Measurements from ENCODE around the gene DLX5.

- TF ChIP-seq, protein P1, sequence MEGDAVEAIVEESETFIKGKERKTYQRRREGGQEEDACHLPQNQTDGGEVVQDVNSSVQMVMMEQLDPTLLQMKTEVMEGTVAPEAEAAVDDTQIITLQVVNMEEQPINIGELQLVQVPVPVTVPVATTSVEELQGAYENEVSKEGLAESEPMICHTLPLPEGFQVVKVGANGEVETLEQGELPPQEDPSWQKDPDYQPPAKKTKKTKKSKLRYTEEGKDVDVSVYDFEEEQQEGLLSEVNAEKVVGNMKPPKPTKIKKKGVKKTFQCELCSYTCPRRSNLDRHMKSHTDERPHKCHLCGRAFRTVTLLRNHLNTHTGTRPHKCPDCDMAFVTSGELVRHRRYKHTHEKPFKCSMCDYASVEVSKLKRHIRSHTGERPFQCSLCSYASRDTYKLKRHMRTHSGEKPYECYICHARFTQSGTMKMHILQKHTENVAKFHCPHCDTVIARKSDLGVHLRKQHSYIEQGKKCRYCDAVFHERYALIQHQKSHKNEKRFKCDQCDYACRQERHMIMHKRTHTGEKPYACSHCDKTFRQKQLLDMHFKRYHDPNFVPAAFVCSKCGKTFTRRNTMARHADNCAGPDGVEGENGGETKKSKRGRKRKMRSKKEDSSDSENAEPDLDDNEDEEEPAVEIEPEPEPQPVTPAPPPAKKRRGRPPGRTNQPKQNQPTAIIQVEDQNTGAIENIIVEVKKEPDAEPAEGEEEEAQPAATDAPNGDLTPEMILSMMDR (IDR thresholded peaks at IDR 0.05; ENCODE audit: insufficient read depth, low read depth, low read length) = no peak
- TF ChIP-seq EZH2 (IDR thresholded peaks at IDR 0.05; ENCODE audit: insufficient read depth, low read length) = no peak
Measured at GRCh38 chr7:96995406-96996110, 29.1 kb downstream of the DLX5 start.

Data from astrocyte (in vitro differentiated cells and primary cell).